Stimulated activated CD8-positive, alpha-beta memory T cell treated with anti-CD3 and anti-CD28 coated beads, Interleukin-7, amount 100 ng/mL, for 24 hours (primary cell): ENCODE measurements around the gene CCM2.
"Not testable (repeated sequence)": the region's sequence is repeated elsewhere in the genome, so short reads cannot be mapped to it uniquely, and the experiment has no call there.

Source experiments
- DNase-seq: peaks from one replicate; pipeline ENCODE4 v3.0.0-alpha.2; 2020; ENCODE audit warnings: low read depth

Gene CCM2

GRCh38 chr7:45001826-45002225 lies 1.8 kb downstream of the CCM2 start:
- DNase-seq = no peak

GRCh38 chr7:45003789-45004188 lies 3.8 kb downstream of the CCM2 start:
- no peak for DNase-seq

GRCh38 chr7:45007106-45007505 lies 7.1 kb downstream of the CCM2 start:
- DNase-seq = no peak

- no peak for DNase-seq
Measured at GRCh38 chr7:45007571-45008328, 7.7 kb downstream of the CCM2 start.

DNA sequence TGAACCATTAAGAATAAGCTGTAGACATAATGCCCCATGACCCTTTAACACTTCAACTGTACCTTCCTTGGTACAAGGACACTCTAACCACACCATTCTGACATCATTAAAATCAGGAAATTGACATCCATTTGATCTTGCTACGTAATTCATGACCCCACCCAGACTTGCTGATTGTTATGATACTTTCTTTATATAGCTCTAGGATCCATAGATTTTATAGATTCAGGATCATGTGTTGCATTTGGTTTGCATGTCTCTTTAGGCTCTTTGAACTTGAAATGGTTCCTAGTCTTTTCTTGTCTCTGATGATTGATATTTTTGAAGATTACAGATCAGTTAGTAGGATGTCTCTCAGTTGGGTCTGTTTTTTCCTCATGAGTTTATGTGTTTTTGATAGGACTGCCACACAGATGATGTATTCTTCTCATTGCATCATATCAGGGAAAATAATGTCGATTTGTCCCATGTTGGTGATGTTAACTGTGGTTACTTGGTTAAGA lies 13.5 kb downstream of the CCM2 start:
- DNase-seq = no peak

DNA sequence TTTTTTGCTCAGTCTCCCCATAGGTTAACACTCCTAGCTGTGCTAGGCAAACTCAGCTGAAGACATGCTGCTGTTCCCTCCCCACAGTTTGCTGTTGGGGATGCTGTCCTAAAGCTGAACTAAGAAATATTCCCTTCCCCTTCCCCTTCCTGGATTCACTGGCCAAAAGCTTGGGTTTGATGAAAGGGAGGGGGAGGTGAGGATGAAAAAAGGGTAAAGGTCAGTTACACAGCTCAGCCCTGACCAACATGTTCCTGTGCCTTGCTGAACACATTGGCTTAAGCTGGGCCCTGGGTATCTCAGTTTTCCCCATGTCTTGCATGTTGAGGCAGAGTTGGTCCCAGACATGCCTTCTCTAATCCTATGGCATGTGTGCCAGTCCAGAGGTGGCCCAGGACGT lies 15.3 kb downstream of the CCM2 start:
- no peak for DNase-seq

DNA sequence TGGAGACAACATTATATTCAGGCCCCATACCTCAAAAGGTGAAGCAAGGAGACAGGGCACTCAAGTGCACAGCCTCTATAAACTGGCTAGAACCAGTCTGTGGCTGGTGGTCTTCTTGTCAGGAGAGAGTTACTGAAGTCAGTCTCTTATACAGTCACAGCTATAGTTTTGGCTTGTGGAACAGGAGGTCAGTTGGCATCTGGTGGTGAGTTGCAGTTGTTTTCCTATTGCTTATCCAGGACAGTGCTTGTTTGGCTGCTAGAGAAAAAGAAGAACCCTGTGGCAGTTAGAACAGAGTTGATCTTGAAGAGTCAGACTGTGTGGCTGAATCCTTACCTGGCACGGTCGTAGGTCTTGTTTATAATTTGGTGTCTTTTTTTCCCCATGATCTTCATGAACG lies 17.3 kb downstream of the CCM2 start:
- no peak for DNase-seq

DNA sequence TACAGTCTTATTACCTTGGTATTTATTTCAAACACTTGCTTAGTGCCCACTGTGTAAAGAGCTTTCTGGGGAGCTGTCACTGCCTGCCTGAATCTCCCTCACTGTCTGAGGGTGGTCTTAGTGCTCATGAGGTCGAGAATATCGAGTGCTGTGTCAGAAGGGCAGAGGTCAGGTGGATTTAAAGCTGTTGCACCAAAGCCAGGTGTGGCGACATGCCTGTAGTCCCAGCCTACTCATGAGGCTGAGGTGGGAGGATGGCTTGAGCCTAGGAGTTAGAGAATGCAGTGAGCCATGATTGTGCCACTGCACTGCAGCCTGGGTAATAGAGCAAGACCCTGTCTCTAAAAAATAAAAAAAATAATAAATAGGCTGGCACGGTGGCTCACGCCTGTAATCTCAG lies 20.9 kb downstream of the CCM2 start:
- no peak for DNase-seq

DNA sequence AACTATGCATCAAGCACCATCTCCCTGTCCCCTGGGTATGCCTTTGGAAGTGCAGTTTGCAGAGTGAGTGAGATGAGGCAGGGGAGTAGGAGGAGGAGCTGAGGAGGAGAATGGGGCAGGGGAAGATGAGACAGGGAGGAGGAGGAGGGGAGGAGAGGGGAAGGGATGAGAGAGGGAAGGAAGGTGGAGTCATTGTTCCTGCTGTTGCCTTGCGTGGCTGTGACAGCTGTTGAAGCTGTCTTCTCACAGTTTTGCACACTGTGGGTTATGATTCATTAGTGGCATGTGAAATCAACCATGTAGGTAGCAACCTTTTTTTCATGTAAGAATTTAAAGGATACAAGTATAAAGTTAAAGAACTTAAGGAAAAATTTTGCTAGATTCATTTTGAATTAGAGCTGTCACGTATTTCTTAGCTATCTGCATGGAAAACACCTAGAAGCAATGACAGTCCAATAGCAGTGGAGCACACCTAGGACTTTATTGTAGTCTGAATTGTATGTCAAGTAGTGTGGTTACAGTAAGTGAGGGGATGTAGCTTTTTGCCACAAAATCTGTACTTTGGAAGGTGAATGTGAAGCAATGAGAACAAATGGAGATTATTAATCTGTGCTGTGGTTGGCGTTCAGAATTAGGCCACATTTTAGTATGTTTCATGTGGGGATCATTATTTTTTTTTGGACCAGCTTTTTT lies 21.7 kb downstream of the CCM2 start:
- no peak for DNase-seq

- no peak for DNase-seq
Measured at GRCh38 chr7:45024126-45024744, 24.2 kb downstream of the CCM2 start.

DNA sequence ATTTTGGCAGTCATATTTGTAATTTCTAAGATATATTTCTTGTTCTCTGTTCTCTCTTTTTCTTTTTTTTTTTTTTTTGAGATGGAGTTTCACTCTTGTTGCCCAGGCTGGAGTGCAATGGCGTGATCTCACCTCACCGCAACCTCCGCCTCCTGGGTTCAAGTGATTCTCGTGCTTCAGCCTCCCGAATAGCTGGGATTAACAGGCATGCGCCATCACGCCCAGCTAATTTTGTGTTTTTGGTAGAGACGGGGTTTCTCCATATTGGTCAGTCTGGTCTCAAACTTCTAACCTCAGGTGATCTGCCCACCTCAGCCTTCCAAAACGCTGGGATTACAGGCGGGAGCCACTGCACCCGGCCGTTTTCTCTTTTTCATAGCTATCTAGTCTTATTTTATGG lies 25.5 kb downstream of the CCM2 start:
- DNase-seq = not testable (repeated sequence)

- DNase-seq = no peak
Measured at GRCh38 chr7:45026013-45026412, 26.0 kb downstream of the CCM2 start.

DNA sequence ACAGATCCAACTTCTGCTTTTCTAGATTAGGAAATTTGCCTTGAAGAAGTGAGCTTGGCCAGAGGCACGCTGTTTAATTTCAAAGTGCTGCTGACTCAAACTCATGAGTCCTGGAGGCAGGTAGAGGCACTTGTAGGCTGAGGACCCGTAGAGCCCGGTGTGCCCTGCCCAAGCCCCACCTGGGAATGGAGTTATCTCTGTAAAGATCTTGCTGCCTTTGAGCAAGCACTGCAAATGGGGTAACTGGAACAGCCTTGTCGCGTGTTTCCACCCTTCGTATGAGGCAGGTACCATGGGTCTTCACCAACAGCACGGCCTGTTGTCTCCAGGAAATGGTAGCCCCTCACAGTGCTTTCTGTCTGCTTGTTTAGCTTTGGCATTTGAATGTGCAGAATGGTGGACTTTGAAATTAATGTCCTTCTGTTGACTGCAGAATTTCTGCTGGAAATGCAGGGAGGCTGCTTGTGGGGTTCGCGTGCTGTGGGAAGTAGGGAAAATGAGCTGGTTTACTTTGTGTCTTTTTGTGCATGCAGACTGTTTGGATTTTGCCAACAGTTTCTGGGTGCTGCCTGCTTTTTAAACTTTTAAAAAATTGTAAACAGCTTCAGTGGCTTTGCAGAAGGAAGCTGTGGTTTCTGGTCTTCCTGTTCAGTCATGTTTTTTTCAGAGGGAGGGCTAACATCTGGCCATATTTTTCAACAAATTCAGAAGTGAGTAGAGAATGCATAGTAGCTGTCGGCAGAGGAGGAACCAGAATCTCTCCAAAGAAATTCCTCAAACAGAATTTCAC lies 27.2 kb downstream of the CCM2 start:
- no peak for DNase-seq

DNA sequence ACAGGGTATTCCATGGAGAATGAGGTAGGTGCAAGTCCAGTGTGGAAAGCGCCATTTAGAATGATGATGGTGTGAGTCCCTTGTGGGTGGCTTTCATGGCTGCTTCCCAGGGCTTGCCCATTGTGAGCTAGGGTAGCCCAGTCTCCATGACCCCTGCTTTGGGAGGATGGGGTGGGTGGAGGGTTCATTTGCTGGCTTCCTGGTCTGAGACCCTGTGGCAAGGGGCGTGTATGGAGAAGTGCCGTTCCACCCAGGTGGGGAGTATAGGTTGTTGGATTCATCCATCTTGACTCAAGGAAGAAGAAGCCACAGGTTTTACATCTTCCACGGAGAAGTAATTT lies 27.7 kb downstream of the CCM2 start:
- no peak for DNase-seq

DNA sequence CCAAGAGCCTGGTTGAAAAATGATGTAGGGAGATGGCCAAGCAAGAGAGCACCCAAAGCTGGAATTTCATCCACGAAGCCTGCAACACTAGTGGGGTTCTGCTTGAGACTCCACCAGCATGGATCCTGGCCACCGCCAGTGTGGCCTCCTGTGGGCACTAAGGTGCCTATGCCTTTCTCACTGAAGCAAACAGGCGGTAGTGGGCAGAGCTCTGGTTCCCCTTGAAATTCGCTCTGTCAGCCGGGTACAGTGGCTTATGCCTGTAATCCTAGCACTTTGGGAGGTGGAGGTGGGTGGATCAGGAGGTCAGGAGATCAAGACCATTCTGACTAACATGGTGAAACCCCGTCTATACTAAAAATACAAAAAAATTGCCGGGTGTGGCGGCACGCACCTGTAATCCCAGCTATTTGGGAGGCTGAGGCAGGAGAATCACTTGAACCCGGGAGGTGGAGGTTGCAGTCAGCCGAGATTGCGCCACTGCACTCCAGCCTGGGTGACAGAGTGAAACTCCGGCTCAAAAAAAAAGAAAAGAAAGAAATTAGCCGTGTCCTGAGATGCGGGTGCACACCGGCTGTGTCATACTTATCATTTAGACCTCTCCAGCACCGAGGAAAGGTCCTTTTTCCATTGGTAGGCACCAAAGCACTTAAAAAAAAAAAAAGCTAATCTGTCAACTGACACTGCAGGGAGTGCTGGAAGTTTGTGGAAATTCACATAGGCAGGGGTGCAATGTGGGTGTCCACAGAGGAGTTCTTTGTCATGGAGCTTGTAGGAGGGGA lies 28.3 kb downstream of the CCM2 start:
- no peak for DNase-seq

DNA sequence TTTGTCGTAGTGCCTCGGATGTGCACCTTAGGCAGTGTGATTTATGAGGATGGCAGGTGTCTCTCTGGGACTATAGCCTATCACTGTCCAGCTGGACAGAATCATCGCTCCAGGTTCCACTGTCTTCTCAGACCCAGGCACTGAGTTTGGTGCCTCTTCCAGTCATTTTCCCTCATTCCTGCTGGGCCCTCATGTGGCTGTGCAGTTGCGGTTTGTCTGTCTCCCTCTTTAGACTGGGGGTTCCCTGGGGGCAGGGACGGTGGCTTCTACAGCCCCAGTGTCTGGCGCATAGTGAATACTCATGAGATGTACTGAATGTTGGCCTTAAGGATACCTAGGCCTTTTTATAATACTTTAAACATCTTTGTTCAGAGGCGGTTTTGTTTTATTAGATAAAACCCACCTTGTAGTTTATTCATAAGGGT lies 28.9 kb downstream of the CCM2 start:
- DNase-seq = no peak

- no peak for DNase-seq
Measured at GRCh38 chr7:45031829-45032228, 31.8 kb downstream of the CCM2 start.

- DNase-seq = no peak
Measured at GRCh38 chr7:45032421-45032820, 32.4 kb downstream of the CCM2 start.

- DNase-seq = no peak
Measured at GRCh38 chr7:45033261-45033930, 33.4 kb downstream of the CCM2 start.

DNA sequence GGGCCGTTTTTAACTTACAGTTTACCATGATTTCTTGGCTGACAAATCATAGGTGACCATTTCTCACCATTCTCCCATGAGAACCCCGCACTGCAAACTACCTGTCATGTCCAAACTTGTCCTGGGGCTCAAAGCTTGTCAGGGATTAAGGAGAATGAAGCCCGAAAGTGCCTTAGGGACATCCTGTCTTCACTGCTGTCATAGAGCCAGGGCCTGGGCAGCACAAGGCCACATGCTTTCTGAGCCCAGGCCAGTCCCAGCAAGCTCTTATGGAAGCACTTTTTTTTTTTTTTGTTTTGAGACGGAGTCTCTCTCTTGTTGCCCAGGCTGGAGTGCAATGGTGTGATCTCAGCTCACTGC lies 33.9 kb downstream of the CCM2 start:
- DNase-seq = no peak

DNA sequence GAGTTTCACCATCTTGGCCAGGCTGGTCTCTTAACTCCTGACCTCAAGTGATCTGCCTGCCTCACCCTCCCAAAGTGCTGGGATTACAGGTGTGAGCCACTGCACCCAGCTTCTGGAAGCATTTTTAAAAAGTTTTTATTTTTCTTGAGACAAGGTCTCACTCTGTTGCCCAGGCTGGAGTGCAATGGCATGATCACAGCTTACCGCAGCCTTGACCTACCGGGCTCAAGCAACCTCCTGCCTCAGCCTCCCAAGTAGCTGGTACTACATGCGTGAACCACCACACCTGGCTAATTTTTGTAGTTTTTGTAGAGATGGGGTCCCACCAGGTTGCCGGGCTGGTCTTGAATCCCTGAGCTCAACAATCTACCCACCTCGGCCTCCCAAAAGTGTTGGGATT lies 34.7 kb downstream of the CCM2 start:
- not testable (repeated sequence) for DNase-seq
